ENCODE data around the gene CHRFAM7A. TPM values are rescaled to one million over a fixed set of nuclear protein-coding genes. Genes with fewer than 3 reads are reported as not detected.
"Not testable (repeated sequence)": the region's sequence is repeated elsewhere in the genome, so short reads cannot be mapped to it uniquely, and the experiment has no call there.

CHRFAM7A gene
- under 1 TPM in 2 of 4 donors, not detected in 2; 0.16 to 0.96 TPM for total RNA-seq

- H3K27me3 ChIP-seq; DNase-seq; intact Hi-C loops (cut with DNase I; ENCODE audit: low total_unique reads); H3K36me3 ChIP-seq; H3K4me1 ChIP-seq; H3K9me3 ChIP-seq; in situ Hi-C loops (cut with MboI; ENCODE audit: low pct_ligation_motif_present in 1 of 4, low pct_unique_long_range_greater_than_20kb in 1 of 4, low sequenced_read_pairs in 3 of 4); H3K4me3 ChIP-seq; H3K27ac ChIP-seq: not testable (repeated sequence)
- WGBS, 2 donors (ENCODE audit: low coverage in 1 of 2): no CpG with 5 or more reads among the region's 74 CpGs
Measured at GRCh38 chr15:30392766-30393663, at the start of gene CHRFAM7A. TSS of gene CHRFAM7A (minus strand) at chr15:30393540. CDS start at chr15:30383351, 10,189 bp downstream.

- H3K4me1 ChIP-seq; DNase-seq; intact Hi-C loops (cut with DNase I; ENCODE audit: low total_unique reads); in situ Hi-C loops (cut with MboI; ENCODE audit: low pct_ligation_motif_present in 1 of 4, low pct_unique_long_range_greater_than_20kb in 1 of 4, low sequenced_read_pairs in 3 of 4); H3K36me3 ChIP-seq; H3K9me3 ChIP-seq; H3K27ac ChIP-seq; H3K27me3 ChIP-seq; H3K4me3 ChIP-seq: not testable (repeated sequence)
- WGBS, 2 donors (ENCODE audit: low coverage in 1 of 2): 46% methylated on average over 2 of the region's 3 CpGs; no CpG with 5 or more reads in 1 of the 2 donors
Measured at GRCh38 chr15:30438348-30438747, 45.0 kb upstream of the CHRFAM7A start.

GRCh38 chr15:30435878-30436277 lies 42.5 kb upstream of the CHRFAM7A start:
- in situ Hi-C loops (cut with MboI; ENCODE audit: low pct_ligation_motif_present in 1 of 4, low pct_unique_long_range_greater_than_20kb in 1 of 4, low sequenced_read_pairs in 3 of 4); H3K27ac ChIP-seq; H3K4me1 ChIP-seq; H3K27me3 ChIP-seq; H3K36me3 ChIP-seq; intact Hi-C loops (cut with DNase I; ENCODE audit: low total_unique reads); DNase-seq; H3K9me3 ChIP-seq; H3K4me3 ChIP-seq: not testable (repeated sequence)
- WGBS, 2 donors (ENCODE audit: low coverage in 1 of 2): 95% methylated on average over 3 of the region's 5 CpGs; no CpG with 5 or more reads in 1 of the 2 donors

- H3K9me3 ChIP-seq; H3K27me3 ChIP-seq; DNase-seq; H3K27ac ChIP-seq; H3K4me3 ChIP-seq; H3K36me3 ChIP-seq; H3K4me1 ChIP-seq; intact Hi-C loops (cut with DNase I; ENCODE audit: low total_unique reads); in situ Hi-C loops (cut with MboI; ENCODE audit: low pct_ligation_motif_present in 1 of 4, low pct_unique_long_range_greater_than_20kb in 1 of 4, low sequenced_read_pairs in 3 of 4): not testable (repeated sequence)
- 66 to 100% methylated on average over 3 to 6 of the region's 6 CpGs for WGBS, 2 donors (ENCODE audit: low coverage in 1 of 2)
Measured at GRCh38 chr15:30420723-30421122, 27.4 kb upstream of the CHRFAM7A start.

GRCh38 chr15:30414160-30414559 lies 20.8 kb upstream of the CHRFAM7A start, which contains the start of gene GOLGA8R:
TSS of gene GOLGA8R (minus strand) at chr15:30414260. CDS start at chr15:30414162, 98 bp downstream.
- H3K27me3 ChIP-seq; H3K4me3 ChIP-seq; H3K4me1 ChIP-seq; H3K36me3 ChIP-seq; DNase-seq; H3K27ac ChIP-seq; in situ Hi-C loops (cut with MboI; ENCODE audit: low pct_ligation_motif_present in 1 of 4, low pct_unique_long_range_greater_than_20kb in 1 of 4, low sequenced_read_pairs in 3 of 4); intact Hi-C loops (cut with DNase I; ENCODE audit: low total_unique reads); H3K9me3 ChIP-seq: not testable (repeated sequence)
- WGBS, 2 donors (ENCODE audit: low coverage in 1 of 2): no CpG with 5 or more reads among the region's 7 CpGs

- H3K36me3 ChIP-seq; DNase-seq; H3K9me3 ChIP-seq; intact Hi-C loops (cut with DNase I; ENCODE audit: low total_unique reads); H3K27ac ChIP-seq; in situ Hi-C loops (cut with MboI; ENCODE audit: low pct_ligation_motif_present in 1 of 4, low pct_unique_long_range_greater_than_20kb in 1 of 4, low sequenced_read_pairs in 3 of 4); H3K4me1 ChIP-seq; H3K27me3 ChIP-seq; H3K4me3 ChIP-seq: not testable (repeated sequence)
- 78 to 93% methylated on average over 3 to 6 of the region's 6 CpGs for WGBS, 2 donors (ENCODE audit: low coverage in 1 of 2)
Measured at GRCh38 chr15:30407636-30408035, 14.3 kb upstream of the CHRFAM7A start.

- DNase-seq: peak; percentile 68
- H3K27me3 ChIP-seq; H3K36me3 ChIP-seq; in situ Hi-C loops (cut with MboI; ENCODE audit: low pct_ligation_motif_present in 1 of 4, low pct_unique_long_range_greater_than_20kb in 1 of 4, low sequenced_read_pairs in 3 of 4); H3K4me1 ChIP-seq; H3K4me3 ChIP-seq; H3K9me3 ChIP-seq; intact Hi-C loops (cut with DNase I; ENCODE audit: low total_unique reads); H3K27ac ChIP-seq: not testable (repeated sequence)
- peak in 4 of 5 experiments; percentile 34 to 52 (median 40) for TF ChIP-seq CTCF (IDR thresholded peaks at IDR 0.05)
- WGBS, 2 donors (ENCODE audit: low coverage in 1 of 2): 0% methylated on average over 2 of the region's 6 CpGs; no CpG with 5 or more reads in 1 of the 2 donors
Measured at GRCh38 chr15:30398988-30399387, 5.6 kb upstream of the CHRFAM7A start.

- H3K4me1 ChIP-seq; intact Hi-C loops (cut with DNase I; ENCODE audit: low total_unique reads); H3K4me3 ChIP-seq; H3K27ac ChIP-seq; DNase-seq; H3K9me3 ChIP-seq; H3K27me3 ChIP-seq; H3K36me3 ChIP-seq; in situ Hi-C loops (cut with MboI; ENCODE audit: low pct_ligation_motif_present in 1 of 4, low pct_unique_long_range_greater_than_20kb in 1 of 4, low sequenced_read_pairs in 3 of 4): not testable (repeated sequence)
- WGBS, 2 donors (ENCODE audit: low coverage in 1 of 2): no CpG with 5 or more reads among the region's 23 CpGs
Measured at GRCh38 chr15:30393664-30393991, 288 bp upstream of the CHRFAM7A start.

GRCh38 chr15:30386318-30386887 lies 6.9 kb downstream of the CHRFAM7A start:
- WGBS, 2 donors (ENCODE audit: low coverage in 1 of 2): no CpG with 5 or more reads among the region's 6 CpGs
- H3K4me3 ChIP-seq; H3K27me3 ChIP-seq; H3K9me3 ChIP-seq; H3K36me3 ChIP-seq; H3K4me1 ChIP-seq; intact Hi-C loops (cut with DNase I; ENCODE audit: low total_unique reads); DNase-seq; in situ Hi-C loops (cut with MboI; ENCODE audit: low pct_ligation_motif_present in 1 of 4, low pct_unique_long_range_greater_than_20kb in 1 of 4, low sequenced_read_pairs in 3 of 4); H3K27ac ChIP-seq: not testable (repeated sequence)

GRCh38 chr15:30377082-30377413 lies 16.3 kb downstream of the CHRFAM7A start:
- in situ Hi-C loops (cut with MboI; ENCODE audit: low pct_ligation_motif_present in 1 of 4, low pct_unique_long_range_greater_than_20kb in 1 of 4, low sequenced_read_pairs in 3 of 4); H3K9me3 ChIP-seq; intact Hi-C loops (cut with DNase I; ENCODE audit: low total_unique reads); H3K36me3 ChIP-seq; DNase-seq; H3K27ac ChIP-seq; H3K4me3 ChIP-seq; H3K27me3 ChIP-seq; H3K4me1 ChIP-seq: not testable (repeated sequence)
- WGBS, 2 donors (ENCODE audit: low coverage in 1 of 2): no CpG with 5 or more reads among the region's 5 CpGs

Measured in transverse colon (tissue), 4 donors.